Fibroblast of villous mesenchyme (primary cell): Measurements from ENCODE around the gene FANCC. TPM values are rescaled to one million over a fixed set of nuclear protein-coding genes. Genes with fewer than 3 reads are reported as not detected.
A peak's percentile ranks its signal among the peaks of the same experiment; 100 is the strongest.

ENCODE experiments used
- DNase-seq: peaks from one replicate; pipeline ENCODE4 v3.0.0-alpha.2; 2010; ENCODE audit warnings: low read depth
- H3K4me3 ChIP-seq: 2 replicates; pipeline ENCODE4 v1.5.1; 2011; ENCODE audit warnings: low read depth, mild to moderate bottlenecking, low read length
- total RNA-seq: library from RNA; depleted of rRNA; stranded (reverse); fragments of >200 nt; gene quantifications from 2 replicates; pipeline ENCODE4 v1.2.3, GENCODE V29; 2012
- TF ChIP-seq, protein P1 (sequence below): IDR thresholded peaks from 2 replicates; pipeline ENCODE4 v1.5.1; 2012; ENCODE audit warnings: low read depth, mild to moderate bottlenecking, low read length; ENCODE audit not compliant: insufficient read depth

Gene FANCC
- total RNA-seq, 1 donor = 7.8 TPM

DNA sequence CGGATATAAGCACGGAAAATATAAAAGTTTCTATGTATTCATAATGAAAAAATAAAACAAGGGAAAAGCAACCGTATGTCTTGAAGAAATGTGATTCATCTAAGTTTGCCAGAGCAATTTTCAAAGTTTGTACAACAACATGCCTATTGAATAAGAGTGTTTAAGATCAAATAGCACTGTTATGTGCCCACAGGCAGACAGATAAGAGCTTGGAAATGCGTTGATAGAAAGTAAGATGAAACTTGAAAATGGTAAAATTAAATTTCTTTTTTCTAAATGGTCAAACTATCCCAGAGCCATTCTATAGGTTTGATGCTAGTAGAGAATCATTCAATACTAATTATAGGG is 189.4 kb downstream of the FANCC start:
- H3K4me3 ChIP-seq = no peak overlapping the region
- TF ChIP-seq, protein P1, sequence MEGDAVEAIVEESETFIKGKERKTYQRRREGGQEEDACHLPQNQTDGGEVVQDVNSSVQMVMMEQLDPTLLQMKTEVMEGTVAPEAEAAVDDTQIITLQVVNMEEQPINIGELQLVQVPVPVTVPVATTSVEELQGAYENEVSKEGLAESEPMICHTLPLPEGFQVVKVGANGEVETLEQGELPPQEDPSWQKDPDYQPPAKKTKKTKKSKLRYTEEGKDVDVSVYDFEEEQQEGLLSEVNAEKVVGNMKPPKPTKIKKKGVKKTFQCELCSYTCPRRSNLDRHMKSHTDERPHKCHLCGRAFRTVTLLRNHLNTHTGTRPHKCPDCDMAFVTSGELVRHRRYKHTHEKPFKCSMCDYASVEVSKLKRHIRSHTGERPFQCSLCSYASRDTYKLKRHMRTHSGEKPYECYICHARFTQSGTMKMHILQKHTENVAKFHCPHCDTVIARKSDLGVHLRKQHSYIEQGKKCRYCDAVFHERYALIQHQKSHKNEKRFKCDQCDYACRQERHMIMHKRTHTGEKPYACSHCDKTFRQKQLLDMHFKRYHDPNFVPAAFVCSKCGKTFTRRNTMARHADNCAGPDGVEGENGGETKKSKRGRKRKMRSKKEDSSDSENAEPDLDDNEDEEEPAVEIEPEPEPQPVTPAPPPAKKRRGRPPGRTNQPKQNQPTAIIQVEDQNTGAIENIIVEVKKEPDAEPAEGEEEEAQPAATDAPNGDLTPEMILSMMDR = no peak
- DNase-seq = no peak

DNA sequence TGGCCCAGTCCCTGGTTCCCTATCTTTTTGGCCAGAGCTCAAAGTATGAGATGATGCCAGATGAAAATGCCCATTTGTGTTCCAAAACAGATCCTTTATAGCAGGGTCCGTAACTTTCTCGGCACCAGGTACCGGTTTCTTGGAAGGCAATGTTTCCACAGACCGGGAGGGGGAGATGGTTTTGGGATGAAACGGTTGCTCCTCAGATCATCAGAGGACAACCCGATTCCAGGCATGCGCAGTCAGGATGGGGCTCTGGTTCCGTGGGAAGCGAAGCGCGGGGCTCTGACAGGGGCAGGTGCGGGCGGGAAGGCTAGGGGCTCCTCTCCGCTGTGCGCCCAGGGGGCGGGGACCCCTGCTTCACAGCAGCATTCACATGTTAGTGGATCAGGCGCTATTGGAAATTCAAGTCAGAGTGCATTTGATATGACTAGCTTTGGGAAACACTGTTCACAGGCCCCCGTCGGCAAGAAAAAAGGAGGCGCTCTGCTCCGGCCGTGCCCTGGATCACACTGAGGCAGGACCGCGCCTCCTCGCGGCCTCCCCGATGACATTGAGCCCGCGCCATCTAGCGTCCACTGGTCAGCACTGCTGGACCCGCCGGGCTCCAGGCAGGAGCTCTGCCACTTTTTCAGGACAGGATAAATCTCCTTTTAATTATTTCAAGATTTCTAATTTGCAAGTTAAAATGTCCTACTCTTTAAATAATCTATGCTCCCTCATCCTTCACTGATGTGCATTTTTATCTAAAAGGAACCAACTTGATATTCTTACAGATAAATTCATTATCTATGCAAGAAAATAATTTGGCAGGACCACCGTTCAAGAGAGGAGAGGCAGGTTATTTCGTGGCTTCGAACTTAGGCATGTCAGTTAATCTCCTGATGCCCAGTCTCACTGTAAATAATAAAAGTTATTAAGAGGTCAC is 190.0 kb downstream of the FANCC start:
- TF ChIP-seq, protein P1 = peak; percentile 99
- DNase-seq = peak; percentile 81
- H3K4me3 ChIP-seq = peak overlapping the region; percentile 47

DNA sequence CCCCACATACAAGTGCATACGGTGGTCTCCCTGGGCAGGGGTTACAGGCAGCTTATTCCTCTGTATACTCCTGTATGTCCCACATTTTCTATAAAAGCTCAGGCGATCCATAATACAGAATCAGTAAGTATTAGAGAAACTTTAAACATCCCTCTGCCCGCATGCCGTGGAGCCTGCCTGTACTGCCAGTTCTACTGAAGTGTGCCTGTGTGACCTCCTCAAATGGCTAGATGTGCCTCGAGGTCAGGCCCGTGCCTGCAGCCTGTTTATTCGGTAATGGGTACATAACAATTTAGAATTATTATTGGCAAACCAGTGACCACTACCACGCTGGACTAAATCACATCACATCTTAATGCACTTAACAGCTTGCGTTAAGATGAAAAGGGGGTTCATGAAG is 190.8 kb downstream of the FANCC start:
- TF ChIP-seq, protein P1 = no peak

DNA sequence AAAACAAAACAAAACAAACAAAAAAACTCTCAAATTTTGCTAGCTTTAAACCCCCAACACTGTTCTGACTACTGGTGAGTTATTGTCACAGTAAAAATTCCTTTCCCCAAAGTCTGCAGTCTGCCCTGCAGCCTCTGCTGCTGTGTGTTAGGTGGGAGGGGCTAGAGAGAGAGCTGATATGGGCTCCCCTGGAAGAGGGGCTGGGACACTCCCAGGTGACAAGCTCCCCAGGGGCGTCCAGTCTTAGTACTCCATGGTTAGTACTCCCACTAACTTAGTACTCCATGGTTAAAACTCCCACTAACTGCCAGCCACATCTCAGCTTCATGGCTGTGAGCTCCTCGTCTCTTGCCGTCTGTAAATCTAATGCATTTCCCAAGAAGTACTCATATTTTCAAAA is 191.9 kb downstream of the FANCC start:
- no peak for DNase-seq
- TF ChIP-seq, protein P1 = no peak

More for the DNA sequence above, 190.8 kb downstream of the FANCC start:
- no peak for DNase-seq
- H3K4me3 ChIP-seq = no peak overlapping the region

DNA sequence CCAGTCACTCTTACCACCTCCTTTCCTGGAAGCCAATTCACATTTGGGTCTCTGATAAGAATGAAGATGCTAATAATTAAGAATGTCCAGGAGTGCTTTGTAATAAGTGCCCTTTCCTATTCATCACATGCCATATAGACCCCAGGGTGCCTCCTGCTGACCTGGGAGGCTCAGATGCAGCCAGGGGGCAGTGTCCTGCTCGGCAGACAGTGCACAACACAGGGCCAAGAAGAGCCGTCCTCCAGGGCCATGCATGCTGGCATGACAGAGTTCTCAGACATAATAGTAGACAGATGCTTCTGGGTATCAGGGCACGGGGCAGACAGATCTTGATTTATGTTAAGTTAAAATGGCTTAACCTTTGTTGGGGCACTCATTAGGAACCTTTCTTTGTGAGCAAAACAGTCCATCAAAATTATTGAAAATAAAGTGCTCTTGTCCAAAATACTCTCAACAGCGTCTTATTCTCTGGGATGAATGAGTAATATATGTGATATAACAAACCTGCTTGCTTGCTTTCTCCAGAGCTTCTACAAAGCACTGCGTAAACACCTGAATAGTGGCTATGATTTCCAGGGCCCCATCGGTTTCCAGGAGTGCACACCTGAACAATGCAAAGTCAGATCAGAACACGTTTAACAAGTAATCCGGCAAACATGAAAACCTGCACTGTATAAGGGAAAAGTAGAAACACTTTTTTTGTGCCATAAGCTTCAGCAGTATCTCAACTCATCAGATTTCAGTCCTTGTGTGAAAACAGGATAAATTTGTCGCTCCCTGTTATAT is 192.7 kb downstream of the FANCC start:
- no peak overlapping the region for H3K4me3 ChIP-seq
- TF ChIP-seq, protein P1 = peak; percentile 41
- DNase-seq = no peak

More for the DNA sequence above, 191.9 kb downstream of the FANCC start:
- H3K4me3 ChIP-seq = no peak overlapping the region

DNA sequence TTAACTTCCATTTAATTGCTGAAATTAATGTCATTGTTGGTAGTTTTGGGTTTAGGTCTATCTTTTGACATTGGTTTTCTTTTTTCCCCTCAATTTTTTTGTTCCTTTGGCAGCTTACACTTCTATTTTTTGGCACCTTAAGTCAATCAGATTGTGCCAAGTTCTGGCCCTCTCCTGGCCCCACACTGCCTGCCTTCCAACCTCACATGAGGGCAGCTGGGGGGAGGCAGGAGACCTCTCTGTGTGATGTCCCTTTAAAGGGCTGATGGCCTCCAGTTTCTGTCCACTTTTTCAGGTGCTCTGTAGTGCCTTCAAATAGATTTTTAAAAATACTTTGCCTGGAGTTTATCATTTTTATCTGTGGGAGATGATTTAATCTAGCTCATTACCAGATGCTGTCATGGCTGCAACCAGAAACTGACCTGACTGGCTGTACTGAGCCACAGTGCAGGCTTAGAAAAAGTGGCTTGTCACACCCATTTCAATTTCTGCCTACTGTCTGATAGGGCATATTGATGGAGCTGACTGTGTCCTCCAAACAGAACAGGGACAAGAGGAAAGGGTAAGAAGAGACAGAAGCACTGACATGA is 196.6 kb downstream of the FANCC start:
- no peak overlapping the region for H3K4me3 ChIP-seq
- TF ChIP-seq, protein P1 = no peak
- DNase-seq = no peak
